ENCODE results near the gene EPB41L2.

EPB41L2 gene

GRCh38 chr6:130865793-130866192 lies 197.3 kb downstream of the EPB41L2 start:
- DNase-seq (ENCODE audit: low spot score) = no peak

DNA sequence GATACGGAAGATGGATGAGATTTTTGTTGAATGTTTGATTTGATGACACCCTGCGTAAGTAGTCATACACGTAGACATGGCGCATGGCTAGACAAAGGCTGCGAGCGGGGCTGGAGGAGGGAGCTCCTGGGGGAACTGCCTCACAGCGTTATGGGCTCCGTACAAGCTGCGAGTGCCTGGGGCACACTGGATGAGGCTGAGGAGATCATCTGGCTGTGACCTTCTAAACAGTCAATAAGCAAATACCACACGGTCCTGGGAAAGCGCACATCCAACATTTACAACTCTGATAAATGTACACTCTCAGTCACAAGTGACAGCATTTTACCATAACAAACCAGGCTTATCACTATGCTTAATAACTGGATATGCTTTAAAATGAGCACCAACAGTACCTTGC lies 198.7 kb downstream of the EPB41L2 start:
- DNase-seq (ENCODE audit: low spot score) = no peak

DNA sequence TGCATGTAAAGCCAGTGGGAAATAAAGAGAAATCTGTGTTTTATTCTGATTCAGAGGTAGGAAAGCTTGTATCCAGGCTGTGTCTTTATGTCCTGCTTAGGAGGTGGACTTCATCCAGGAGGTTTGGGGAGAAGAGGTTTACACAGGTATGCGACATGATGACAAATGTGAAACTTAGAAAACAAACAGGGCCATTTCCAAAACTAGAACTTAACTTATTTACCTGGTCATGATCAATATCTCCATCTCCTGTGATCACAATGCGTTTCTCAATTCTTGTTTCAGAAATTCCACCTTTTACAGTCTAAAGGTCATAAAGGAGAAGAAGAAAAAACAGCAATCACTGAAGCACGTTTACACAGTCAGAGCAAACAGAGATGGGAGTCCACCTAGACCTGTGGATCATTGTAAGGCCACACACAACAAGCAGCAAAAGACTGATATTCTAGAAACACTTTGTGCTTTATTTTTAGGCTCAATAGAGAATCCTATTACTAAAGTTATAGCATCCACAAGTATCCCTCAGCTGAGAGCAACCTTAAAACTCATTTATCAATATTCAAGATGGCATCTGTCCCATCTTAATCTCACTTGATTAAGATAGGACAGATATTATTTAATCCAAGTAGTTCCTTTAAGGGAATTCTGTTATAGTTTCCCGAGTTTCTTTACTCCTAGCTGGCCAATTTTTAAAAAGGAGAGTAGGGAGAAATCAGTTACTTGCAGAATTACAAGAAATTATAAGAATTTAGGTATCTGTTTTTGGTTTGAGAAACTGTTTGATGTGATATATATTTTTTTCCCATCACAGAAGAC lies 199.4 kb downstream of the EPB41L2 start:
- no peak for DNase-seq (ENCODE audit: low spot score)

GRCh38 chr6:130862370-130862769 lies 200.7 kb downstream of the EPB41L2 start:
- no peak for DNase-seq (ENCODE audit: low spot score)

DNA sequence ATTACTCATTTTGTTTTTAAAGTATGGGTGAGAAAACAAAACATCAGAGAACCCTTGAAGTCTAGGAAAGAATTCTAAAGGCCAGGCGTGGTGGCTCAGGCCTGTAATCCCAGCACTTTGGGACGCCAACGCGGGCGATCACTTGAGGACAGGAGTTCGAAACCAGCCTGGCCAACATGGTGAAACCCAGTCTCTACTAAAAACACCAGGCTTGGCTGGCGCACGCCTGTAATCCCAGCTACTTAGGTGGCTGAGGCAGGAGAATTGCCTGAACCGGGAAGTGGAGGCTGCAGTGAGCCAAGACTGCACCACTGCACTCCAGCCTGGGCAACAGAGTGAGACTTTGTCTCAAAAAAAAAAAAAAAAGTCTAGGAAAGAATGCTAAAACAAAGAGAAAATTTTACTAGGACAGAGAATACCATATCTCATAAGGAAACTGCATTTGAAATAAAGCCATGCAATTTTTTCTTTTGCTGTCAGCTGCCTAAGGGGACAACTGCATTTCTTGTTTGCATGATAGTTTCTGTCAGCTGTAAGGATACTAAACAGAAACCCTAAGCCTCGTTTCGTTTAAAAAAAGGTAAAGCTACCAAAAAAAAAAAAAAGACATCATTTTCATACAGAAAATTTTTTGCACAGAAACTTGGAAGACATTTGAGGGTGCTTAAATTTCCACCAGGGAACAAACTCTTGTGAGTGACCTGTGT lies 203.7 kb downstream of the EPB41L2 start:
- DNase-seq (ENCODE audit: low spot score) = no peak

GRCh38 chr6:130858498-130859160 lies 204.4 kb downstream of the EPB41L2 start:
- DNase-seq (ENCODE audit: low spot score) = no peak

DNA sequence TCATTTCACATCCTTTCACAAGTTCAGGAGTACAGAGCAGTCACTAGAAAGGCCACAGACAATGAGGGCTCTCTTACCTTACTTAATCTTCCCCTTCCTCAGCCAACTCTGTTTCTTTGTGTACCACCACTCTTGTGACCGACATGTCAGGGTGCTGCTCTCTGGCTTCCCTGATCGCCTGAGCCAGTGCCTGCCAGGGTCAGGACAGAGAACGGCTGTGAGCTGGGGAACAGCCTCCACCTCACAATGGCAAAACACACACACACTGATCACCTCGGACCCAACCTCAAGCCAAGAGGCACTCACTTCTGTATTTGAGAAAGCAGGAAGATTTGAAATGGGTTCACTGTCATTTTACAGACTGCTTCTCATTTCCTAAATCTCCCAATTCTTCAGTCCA lies 205.0 kb downstream of the EPB41L2 start:
- no peak for DNase-seq (ENCODE audit: low spot score)

DNA sequence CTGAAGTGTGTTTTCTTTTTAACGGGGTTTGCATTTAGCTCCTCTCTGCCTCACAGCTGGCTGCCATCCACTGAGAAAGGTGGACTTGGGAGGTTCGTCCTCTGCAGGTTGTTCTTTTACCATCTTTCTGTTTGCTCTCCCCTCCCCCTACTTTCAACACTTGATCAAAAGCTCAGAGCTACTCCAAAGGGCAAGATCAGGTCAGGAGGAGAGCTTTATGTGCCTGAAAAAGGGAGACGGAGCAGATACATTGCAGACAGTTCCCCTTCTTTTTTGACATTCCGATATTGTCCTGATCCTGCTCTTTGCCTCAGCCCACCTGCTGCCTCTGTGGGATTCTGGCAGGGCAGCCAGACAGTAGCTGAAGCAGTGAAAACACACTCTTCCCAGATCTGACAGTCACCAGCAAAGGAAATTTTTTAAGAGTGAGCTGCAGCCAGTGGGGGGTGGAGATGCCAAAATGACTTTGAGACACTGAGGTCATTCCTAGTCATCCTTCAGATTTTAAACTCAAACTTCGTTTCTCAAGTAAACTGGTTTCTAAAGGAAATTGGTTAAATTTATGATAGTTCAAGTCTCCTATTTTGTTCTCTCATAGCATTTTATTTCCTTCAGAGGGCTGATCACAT lies 209.4 kb downstream of the EPB41L2 start:
- no peak for DNase-seq (ENCODE audit: low spot score)

DNA sequence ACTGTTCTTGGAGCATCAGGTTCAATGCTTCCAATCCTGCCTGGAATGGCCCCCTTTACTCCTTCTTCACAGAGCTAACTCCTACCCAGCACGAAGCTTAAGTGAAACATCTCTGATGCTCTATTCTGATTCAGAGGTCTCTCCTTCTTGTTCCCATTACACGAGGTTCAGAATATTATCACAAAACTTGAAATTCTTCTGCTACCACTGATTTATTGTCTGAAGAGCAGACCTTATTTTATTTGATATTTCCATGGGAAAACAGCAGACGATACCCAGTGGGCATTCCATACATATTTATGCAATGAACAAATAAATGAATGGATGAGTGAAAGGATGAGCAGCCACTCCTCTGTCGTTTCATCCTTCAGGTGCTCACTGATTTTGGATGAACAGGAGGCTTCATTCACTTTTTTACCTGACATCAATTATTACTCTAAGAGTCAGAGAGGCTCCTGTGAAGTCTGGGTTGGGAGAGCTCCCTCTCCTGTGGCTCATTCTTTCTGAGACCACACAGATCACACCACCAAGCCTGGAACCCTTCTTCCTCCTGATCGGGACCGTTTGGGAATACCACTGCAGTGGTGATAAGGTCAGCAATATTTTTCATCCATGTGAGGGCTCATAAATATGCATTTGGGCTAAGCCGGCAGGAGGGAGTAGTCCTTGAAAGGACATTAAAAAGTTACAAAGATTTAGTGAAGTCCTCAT lies 210.0 kb downstream of the EPB41L2 start:
- no peak for DNase-seq (ENCODE audit: low spot score)

- no peak for DNase-seq (ENCODE audit: low spot score)
Measured at GRCh38 chr6:130851026-130851425, 212.0 kb downstream of the EPB41L2 start.

GRCh38 chr6:130849594-130849993 lies 213.5 kb downstream of the EPB41L2 start:
- no peak for DNase-seq (ENCODE audit: low spot score)

DNA sequence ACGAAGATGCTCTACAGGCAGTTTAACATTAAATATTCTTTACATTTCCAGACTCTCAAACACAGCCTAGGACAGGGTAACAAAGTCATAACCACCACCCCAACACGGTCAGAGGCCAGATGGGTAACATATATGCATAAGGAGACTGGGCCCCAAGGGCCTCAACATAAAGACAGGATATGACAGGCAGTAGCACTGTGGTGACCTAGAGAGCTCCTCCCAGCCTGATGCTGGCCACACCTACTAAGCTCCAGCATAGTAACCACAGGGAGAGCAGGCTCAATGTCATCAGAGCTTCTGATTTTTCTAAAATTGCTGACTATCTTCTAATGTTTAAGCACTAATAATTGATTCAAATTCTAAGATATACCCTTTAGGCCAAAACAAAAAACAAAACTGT lies 214.1 kb downstream of the EPB41L2 start:
- peak; percentile 10 for DNase-seq (ENCODE audit: low spot score)

- no peak for DNase-seq (ENCODE audit: low spot score)
Measured at GRCh38 chr6:130847001-130847910, 215.8 kb downstream of the EPB41L2 start.

GRCh38 chr6:130846501-130846900 lies 216.5 kb downstream of the EPB41L2 start:
- no peak for DNase-seq (ENCODE audit: low spot score)

DNA sequence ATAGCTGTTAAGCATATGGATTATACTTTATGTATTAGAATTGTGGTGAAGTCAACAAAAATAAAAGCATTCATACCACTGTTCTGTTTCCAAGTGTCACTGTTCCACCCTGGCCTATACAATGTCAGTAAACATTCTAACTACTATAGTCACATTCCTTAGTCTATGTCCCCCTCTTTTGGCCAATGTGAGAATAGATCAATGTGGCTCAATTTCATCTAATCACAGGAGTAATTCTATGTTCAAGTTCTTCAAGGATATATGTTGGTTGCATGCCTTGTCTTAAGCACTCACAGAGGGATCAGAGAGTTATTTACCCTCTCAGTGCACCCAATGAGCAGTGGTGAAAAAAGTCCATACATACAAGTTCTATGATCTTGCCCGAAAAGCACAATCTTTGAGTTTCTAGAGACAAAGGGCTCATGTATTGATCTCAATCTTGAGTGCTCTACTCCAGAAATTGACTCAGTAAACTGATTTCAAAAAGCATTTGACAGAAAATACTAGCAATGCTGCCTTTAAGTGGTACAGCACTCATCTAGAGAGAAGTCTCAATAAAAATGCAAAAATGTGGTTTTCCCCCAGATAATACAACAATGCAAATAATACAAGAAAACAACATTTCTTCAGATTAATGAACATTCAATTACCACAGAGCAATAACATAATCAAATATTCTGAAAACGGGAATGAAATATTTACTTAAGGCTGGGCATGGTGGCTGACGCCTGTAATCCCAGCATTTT lies 219.3 kb downstream of the EPB41L2 start:
- peak; percentile 66 for DNase-seq (ENCODE audit: low spot score)

GRCh38 chr6:130841128-130841728 lies 221.8 kb downstream of the EPB41L2 start:
- DNase-seq (ENCODE audit: low spot score) = no peak

GRCh38 chr6:130840050-130840449 lies 223.0 kb downstream of the EPB41L2 start:
- no peak for DNase-seq (ENCODE audit: low spot score)

DNA sequence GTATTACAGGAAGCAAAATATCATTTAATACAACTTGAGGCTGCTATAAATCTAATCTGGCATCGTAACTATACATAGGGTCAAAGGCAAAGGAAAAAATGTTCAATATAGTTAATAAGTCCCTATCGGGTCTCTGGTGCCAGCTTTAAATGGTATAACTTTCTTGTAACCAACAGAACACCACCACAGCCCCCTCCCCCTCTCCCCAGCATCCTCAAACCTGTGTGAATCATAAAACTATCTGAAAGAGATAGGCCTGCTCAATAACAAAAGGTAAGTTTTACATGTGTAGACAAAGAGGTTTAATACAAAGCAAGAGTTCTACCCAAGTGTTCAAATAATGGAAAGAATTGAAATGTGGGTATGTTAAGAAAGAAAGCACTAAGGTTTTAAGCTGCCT lies 223.7 kb downstream of the EPB41L2 start:
- DNase-seq (ENCODE audit: low spot score) = no peak

- DNase-seq (ENCODE audit: low spot score) = no peak
Measured at GRCh38 chr6:130838951-130839350, 224.1 kb downstream of the EPB41L2 start.

Data from NAMALWA (cell line).